IMR-90 (cell line): Measurements from ENCODE around the gene ARRDC1. TPM values are rescaled to one million over a fixed set of nuclear protein-coding genes. Genes with fewer than 3 reads are reported as not detected.

Experiments
- ATAC-seq: fragments of 200-7000 bp; cut with Tn5 transposase; 2 replicates; pipeline ENCODE4 v1.9.1; 2020; ENCODE audit warnings: low read depth, mild to moderate bottlenecking, moderate library complexity
- BruUV-seq: library from RNA; stranded (reverse); fragments of 400-500 nt; replicated peaks from 2 replicates; lab custom pipeline; 2021; lab: Mats Ljungman, UMichigan
- CTCF ChIA-PET: fragments of 300-600 bp; formaldehyde crosslinking; extraction: SDS; loops from one replicate; lab custom pipeline; 2021; ENCODE audit warnings: antibody characterized with exemption; lab: Yijun Ruan, JAX
- POLR2A ChIA-PET: fragments of 300-600 bp; sonication (Branson Sonifier 250); formaldehyde crosslinking; loops from one replicate; lab custom pipeline; 2022; ENCODE audit warnings: antibody characterized with exemption; ENCODE audit not compliant: unreplicated experiment; lab: Charles Lee
- DNase-seq: peaks from one replicate; pipeline ENCODE4 v3.0.0; 2013
- H2AFZ ChIP-seq: replicated peaks from 2 replicates; pipeline ENCODE3; 2013; ENCODE audit warnings: low read length, mild to moderate bottlenecking; ENCODE audit not compliant: poor library complexity
- H2AK5ac ChIP-seq: 2 replicates; pipeline ENCODE4 v1.6.1; 2013; ENCODE audit warnings: low read depth, low read length, inconsistent platforms
- H2AK9ac ChIP-seq: replicated peaks from 2 replicates; pipeline ENCODE3; 2013; ENCODE audit warnings: mild to moderate bottlenecking, low read depth, low read length, moderate library complexity; ENCODE audit not compliant: poor library complexity
- H2BK120ac ChIP-seq: 2 replicates; pipeline ENCODE4 v1.6.1; 2013; ENCODE audit warnings: low read depth, low read length, inconsistent platforms
- H2BK15ac ChIP-seq: 3 replicates; pipeline ENCODE4 v1.6.1; 2013; ENCODE audit warnings: low read depth, low read length, inconsistent platforms
- H2BK20ac ChIP-seq: 2 replicates; pipeline ENCODE4 v1.6.1; 2013; ENCODE audit warnings: low read depth, mild to moderate bottlenecking, inconsistent platforms, low read length, moderate library complexity
- H2BK5ac ChIP-seq: 2 replicates; pipeline ENCODE4 v1.6.1; 2013; ENCODE audit warnings: mild to moderate bottlenecking, low read depth, low read length, inconsistent platforms; ENCODE audit not compliant: poor library complexity, severe bottlenecking
- H3K14ac ChIP-seq: replicated peaks from 2 replicates; pipeline ENCODE4 v1.6.1; 2013; ENCODE audit warnings: low read depth, low read length, inconsistent platforms
- H3K18ac ChIP-seq: 2 replicates; pipeline ENCODE4 v1.6.1; 2013; ENCODE audit warnings: low read depth, low read length, control low read depth
- H3K23ac ChIP-seq: 2 replicates; pipeline ENCODE4 v1.6.1; 2013; ENCODE audit warnings: low read depth, low read length, inconsistent platforms
- H3K27ac ChIP-seq: 2 replicates; pipeline ENCODE4 v1.5.1; 2013; ENCODE audit warnings: mild to moderate bottlenecking, control low read depth, low read length; ENCODE audit not compliant: insufficient read depth
- H3K27me3 ChIP-seq: 2 replicates; pipeline ENCODE4 v1.6.1; 2013; ENCODE audit warnings: low read length; ENCODE audit not compliant: control insufficient read depth, insufficient read depth
- H3K36me3 ChIP-seq: 2 replicates; pipeline ENCODE4 v1.6.1; 2013; ENCODE audit warnings: low read length, mixed read lengths; ENCODE audit not compliant: control insufficient read depth, insufficient read depth
- H3K4ac ChIP-seq: 2 replicates; pipeline ENCODE4 v1.6.1; 2013; ENCODE audit warnings: low read depth, low read length, inconsistent platforms
- H3K4me1 ChIP-seq: 2 replicates; pipeline ENCODE4 v1.6.1; 2013; ENCODE audit warnings: low read length, mixed read lengths; ENCODE audit not compliant: control insufficient read depth, insufficient read depth
- H3K4me2 ChIP-seq: 2 replicates; pipeline ENCODE4 v1.6.1; 2013; ENCODE audit warnings: low read depth, mild to moderate bottlenecking, control low read depth, low read length, moderate library complexity
- H3K4me3 ChIP-seq: 2 replicates; pipeline ENCODE4 v1.5.1; 2013; ENCODE audit warnings: low read depth, mild to moderate bottlenecking, control low read depth, low read length, moderate library complexity; ENCODE audit not compliant: insufficient read depth
- H3K56ac ChIP-seq: 2 replicates; pipeline ENCODE4 v1.6.1; 2013; ENCODE audit warnings: low read length, inconsistent platforms; ENCODE audit not compliant: insufficient read depth; ENCODE audit errors: extremely low read depth
- H3K79me1 ChIP-seq, 2 experiments: 2 replicates each; pipeline ENCODE4 v1.6.1; 2013; ENCODE audit warnings: low read length in 2 of 2, inconsistent platforms in 1 of 2, low read depth in 1 of 2
- H3K9ac ChIP-seq: 2 replicates; pipeline ENCODE4 v1.6.1; 2013; ENCODE audit warnings: low read depth, low read length, control low read depth
- H3K9me1 ChIP-seq: 2 replicates; pipeline ENCODE4 v1.6.1; 2013; ENCODE audit warnings: low read length, inconsistent platforms; ENCODE audit not compliant: insufficient read depth
- H3K9me3 ChIP-seq: 2 replicates; pipeline ENCODE4 v1.6.1; 2013; ENCODE audit warnings: low read length; ENCODE audit not compliant: control insufficient read depth, insufficient read depth
- H4K20me1 ChIP-seq: 2 replicates; pipeline ENCODE4 v1.6.1; 2013; ENCODE audit warnings: low read length, inconsistent platforms; ENCODE audit not compliant: insufficient read depth
- H4K5ac ChIP-seq: 2 replicates; pipeline ENCODE4 v1.6.1; 2013; ENCODE audit warnings: mild to moderate bottlenecking, low read depth, low read length, control low read depth
- H4K8ac ChIP-seq, 2 experiments: 2 replicates each; pipeline ENCODE4 v1.6.1; 2013; ENCODE audit warnings: low read depth in 2 of 2, low read length in 2 of 2, control low read depth in 1 of 2, inconsistent platforms in 1 of 2
- H4K91ac ChIP-seq: 2 replicates; pipeline ENCODE4 v1.6.1; 2013; ENCODE audit warnings: low read depth, low read length, inconsistent platforms; ENCODE audit not compliant: insufficient read depth
- BHLHE40 ChIP-seq: fragments of 150-350 bp; IDR thresholded peaks from 2 replicates; pipeline ENCODE4 v1.6.1; 2016; ENCODE audit warnings: mild to moderate bottlenecking, low read depth, low read length
- CEBPB ChIP-seq: IDR thresholded peaks from 2 replicates; pipeline ENCODE4 v1.6.1; 2012; ENCODE audit warnings: low read depth, low read length, improper control_type of control experiment
- CHD1 ChIP-seq: IDR thresholded peaks from 2 replicates; pipeline ENCODE4 v1.6.1; 2012; ENCODE audit warnings: low read depth, low read length, improper control_type of control experiment
- CTCF ChIP-seq: conservative IDR thresholded peaks from 2 replicates; pipeline ENCODE4 v1.5.1; 2012; ENCODE audit warnings: mild to moderate bottlenecking, low read depth, low read length, improper control_type of control experiment
- ELK1 ChIP-seq: fragments of 150-350 bp; IDR thresholded peaks from 2 replicates; pipeline ENCODE4 v1.6.1; 2016; ENCODE audit warnings: low read depth, mild to moderate bottlenecking, low read length, moderate library complexity, borderline replicate concordance
- FOS ChIP-seq: fragments of 150-350 bp; IDR thresholded peaks from 2 replicates; pipeline ENCODE4 v1.6.1; 2016; ENCODE audit warnings: low read depth, low read length
- MAFK ChIP-seq: IDR thresholded peaks from 2 replicates; pipeline ENCODE4 v1.6.1; 2012; ENCODE audit warnings: low read depth, low read length, improper control_type of control experiment
- NFE2L2 ChIP-seq: fragments of 150-350 bp; IDR thresholded peaks from 2 replicates; pipeline ENCODE4 v1.6.1; 2016; ENCODE audit warnings: low read depth, mild to moderate bottlenecking, low read length
- POLR2A ChIP-seq: IDR thresholded peaks from 2 replicates; pipeline ENCODE4 v1.6.1; 2012; ENCODE audit warnings: mild to moderate bottlenecking, low read depth, low read length
- RCOR1 ChIP-seq: IDR thresholded peaks from 2 replicates; pipeline ENCODE4 v1.6.1; 2012; ENCODE audit warnings: mild to moderate bottlenecking, low read length, improper control_type of control experiment; ENCODE audit not compliant: insufficient replicate concordance
- RFX5 ChIP-seq: IDR thresholded peaks from 2 replicates; pipeline ENCODE4 v1.8.0; 2012; ENCODE audit warnings: low read depth, mild to moderate bottlenecking, low read length, moderate library complexity
- SMC3 ChIP-seq: fragments of 150-350 bp; IDR thresholded peaks from 2 replicates; pipeline ENCODE4 v1.6.1; 2016; ENCODE audit warnings: low read depth, mild to moderate bottlenecking, antibody characterized with exemption, low read length, moderate library complexity
- USF2 ChIP-seq: fragments of 150-350 bp; IDR thresholded peaks from 2 replicates; pipeline ENCODE4 v1.6.1; 2017; ENCODE audit warnings: mild to moderate bottlenecking, antibody characterized with exemption, low read length, low read depth
- WGBS, 2 experiments: methylation state at CpG; one replicate each; pipeline versions ENCODE4 v1.1.5 to v1.1.7; 2013; ENCODE audit warnings: missing lambda C conversion rate in 2 of 2; ENCODE audit not compliant: insufficient read length in 1 of 2; ENCODE audit errors: extremely low coverage in 2 of 2; 5-methylcytosine and 5-hydroxymethylcytosine counted together
- dilution Hi-C: fragments of 300-500 bp; cut with HindIII; formaldehyde crosslinking; loops from one replicate; pipeline ENCODE4 v1.14.3; 2018; ENCODE audit warnings: low sequenced_read_pairs; ENCODE audit not compliant: unreplicated experiment
- in situ Hi-C: fragments of 300-500 bp; cut with MboI; formaldehyde crosslinking; loops from 3 replicates; pipeline ENCODE4 v1.14.3; 2019; ENCODE audit warnings: low sequenced_read_pairs, inconsistent platforms, mixed read lengths
- intact Hi-C: fragments of 100-400 bp; cut with micrococcal nuclease; formaldehyde crosslinking; loops from 2 replicates; pipeline ENCODE4 v1.10.0; 2022
- polyA plus RNA-seq, 3 experiments: library from polyadenylated mRNA; depleted of rRNA; stranded (reverse); fragments of >200 nt; gene quantifications; 2 replicates each; pipeline ENCODE4 v1.2.3, GENCODE V29; 2012; ENCODE audit warnings: low replicate concordance in 1 of 3
- total RNA-seq: library from RNA; depleted of rRNA; stranded (reverse); fragments of >200 nt; gene quantifications from 2 replicates; pipeline ENCODE4 v1.2.3, GENCODE V29; 2012

ARRDC1 gene
- total and polyA plus RNA-seq, 2 of the 4 experiments (the other 2 are of a cell fraction), result 7.7 to 41.4 TPM

GRCh38 chr9:137590469-137591383, 14.8 kb upstream of the ARRDC1 start, which contains the start of gene ZMYND19:
Gene ZMYND19 (minus strand): TSS chr9:137590512. CDS start chr9:137590263, 249 bp downstream.
- no TSS peak for BruUV-seq
- ChIA-PET CTCF (no interaction called here), POLR2A (interaction anchor here (1.1 kb wide), 1 partner anchor 14 kb away, joined by 3 read pairs; no protein-coding TSS in a partner anchor)
- Histone ChIP-seq H4K5ac (no peak within 1 kb of the TSS), H2AK9ac (peak within 1 kb of the TSS; percentile 82), H3K79me1 (peaks cover 7 to 32% of the 10 kb centered on the region in 2 experiments), H4K91ac (no peak within 1 kb of the TSS), H3K4me3 (peak within 1 kb of the TSS; percentile 100), H3K27me3 (no peaks in the 10 kb centered on the region), H3K36me3 (peaks cover 21% of the 10 kb centered on the region), H4K20me1 (peaks cover 10% of the 10 kb centered on the region; the same call in 1 of the 2 replicates), H3K9ac (peak within 1 kb of the TSS; percentile 62), H3K14ac (peak within 1 kb of the TSS; percentile 2; the same call in 1 of the 2 replicates), H2AFZ (peak within 1 kb of the TSS; percentile 99), H2AK5ac (0 out of 2 replicates have a peak within 1 kb of the TSS, but pooled peaks have one; percentile 38), H2BK120ac (no peak within 1 kb of the TSS), H3K4me2 (peak within 1 kb of the TSS; percentile 93), H3K18ac (no peak within 1 kb of the TSS), H2BK15ac (no peak within 1 kb of the TSS), H2BK5ac (no peak within 1 kb of the TSS), H3K4me1 (peaks cover 7% of the 10 kb centered on the region), H3K9me1 (no peaks in the 10 kb centered on the region), H4K8ac (no peak within 1 kb of the TSS; a peak in 1 of 4 replicates), H3K23ac (0 out of 2 replicates have a peak within 1 kb of the TSS, but pooled peaks have one; percentile 18), H3K56ac (no peak within 1 kb of the TSS), H3K9me3 (no peaks in the 10 kb centered on the region), H3K4ac (no peak within 1 kb of the TSS; the same call in 1 of the 2 replicates), H3K27ac (peak within 1 kb of the TSS; percentile 69; the same call in 1 of the 2 replicates), H2BK20ac (no peak within 1 kb of the TSS)
- WGBS, 2 experiments, result 2% methylated on average over 46 of the region's 113 CpGs; no CpG with 5 or more reads in 1 of the 2 experiments
- DNase-seq (peak; percentile 81), ATAC-seq (peak; percentile 98)
- intact Hi-C loops, result no loop called here
- dilution Hi-C loops, result no loop called here
- in situ Hi-C loops, result no loop called here
- TF ChIP-seq SMC3 (no peak), RFX5 (no peak), CHD1 (no peak), NFE2L2 (no peak), CEBPB (no peak), POLR2A (peak; percentile 45; the same call in 1 of the 2 replicates), USF2 (no peak), BHLHE40 (no peak), FOS (no peak), MAFK (no peak), RCOR1 (no peak), ELK1 (no peak), CTCF (0 out of 2 replicates have a peak, but pooled peaks have one; percentile 2)
